NCI-H774 (cell line): ENCODE results near the gene CFAP97.
"Not testable (repeated sequence)": the region's sequence is repeated elsewhere in the genome, so short reads cannot be mapped to it uniquely, and the experiment has no call there.

Experiments
- DNase-seq: peaks from one replicate; lab custom pipeline; 2025; lab: John Stamatoyannopoulos, UW

Gene CFAP97

DNA sequence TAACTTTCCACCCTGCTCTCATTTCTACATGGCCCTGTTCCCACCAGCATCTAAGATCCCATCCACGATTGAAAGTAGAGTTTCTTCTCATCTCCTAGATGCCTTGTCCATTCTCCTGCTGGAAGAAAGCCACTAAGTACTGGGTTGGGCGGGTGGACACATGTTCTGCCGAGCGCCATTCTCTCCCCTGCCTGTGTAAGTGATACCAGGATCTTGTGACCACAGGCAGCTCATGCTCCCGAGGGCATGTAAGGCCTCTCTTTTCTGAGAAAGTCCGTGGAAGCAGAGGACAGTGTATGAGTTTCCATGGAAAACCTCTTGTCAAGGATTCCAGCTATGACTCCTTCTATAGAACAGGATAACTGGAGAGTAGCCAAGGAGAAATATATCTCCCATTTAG is 64.1 kb downstream of the CFAP97 start:
- no peak for DNase-seq

GRCh38 chr4:185138161-185138560 is 65.6 kb downstream of the CFAP97 start:
- DNase-seq = no peak

GRCh38 chr4:185137233-185137925 is 66.4 kb downstream of the CFAP97 start:
- no peak for DNase-seq

DNA sequence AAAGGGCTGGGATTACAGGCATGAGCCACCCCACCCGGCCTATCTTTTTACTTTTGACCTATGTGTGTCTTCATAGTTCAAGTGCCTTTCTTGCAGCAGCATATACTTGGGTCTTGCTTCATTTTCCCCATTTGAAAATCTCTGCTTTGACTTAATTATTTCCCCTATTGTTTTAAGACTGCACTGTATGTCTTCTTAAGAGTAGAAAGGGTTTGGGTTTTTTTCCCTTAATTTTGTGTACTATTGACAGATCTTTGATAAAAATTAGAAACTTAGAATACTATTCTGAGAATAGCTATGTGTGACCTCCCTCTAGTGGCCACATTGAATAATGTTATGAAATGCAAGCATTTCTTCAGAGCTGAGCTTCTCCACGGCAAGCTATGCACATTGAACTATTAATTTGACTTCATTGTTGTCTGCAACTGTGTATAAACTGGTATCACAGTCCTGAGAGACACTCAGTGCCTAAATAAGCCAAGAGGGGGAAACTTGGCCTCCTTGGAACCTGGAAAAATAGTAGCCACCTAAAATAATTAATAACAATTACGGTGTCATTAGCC is 69.4 kb downstream of the CFAP97 start:
- no peak for DNase-seq

GRCh38 chr4:185128272-185129119 is 75.3 kb downstream of the CFAP97 start:
- no peak for DNase-seq

GRCh38 chr4:185127021-185127925 is 76.5 kb downstream of the CFAP97 start:
- no peak for DNase-seq

- DNase-seq = no peak
Observed at GRCh38 chr4:185124006-185124405, 79.8 kb downstream of the CFAP97 start.

GRCh38 chr4:185122681-185123345 is 81.0 kb downstream of the CFAP97 start:
- no peak for DNase-seq

DNA sequence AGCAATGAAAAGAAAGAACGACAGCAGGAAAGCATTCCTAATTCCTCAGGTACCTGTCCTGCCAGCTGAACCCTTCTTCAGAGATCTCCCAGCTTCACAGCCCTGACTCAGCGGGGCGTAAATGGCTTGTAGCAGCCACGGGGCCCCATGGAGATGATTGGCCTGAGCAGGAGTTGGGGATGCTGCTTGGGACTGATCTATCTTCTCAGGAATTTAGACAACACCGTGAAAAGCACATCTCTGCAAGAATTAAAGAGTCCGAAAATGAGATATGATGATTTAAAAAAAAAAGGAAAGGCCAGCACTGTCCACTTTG is 83.2 kb downstream of the CFAP97 start:
- DNase-seq = no peak

GRCh38 chr4:185119927-185120630 is 83.7 kb downstream of the CFAP97 start:
- no peak for DNase-seq

DNA sequence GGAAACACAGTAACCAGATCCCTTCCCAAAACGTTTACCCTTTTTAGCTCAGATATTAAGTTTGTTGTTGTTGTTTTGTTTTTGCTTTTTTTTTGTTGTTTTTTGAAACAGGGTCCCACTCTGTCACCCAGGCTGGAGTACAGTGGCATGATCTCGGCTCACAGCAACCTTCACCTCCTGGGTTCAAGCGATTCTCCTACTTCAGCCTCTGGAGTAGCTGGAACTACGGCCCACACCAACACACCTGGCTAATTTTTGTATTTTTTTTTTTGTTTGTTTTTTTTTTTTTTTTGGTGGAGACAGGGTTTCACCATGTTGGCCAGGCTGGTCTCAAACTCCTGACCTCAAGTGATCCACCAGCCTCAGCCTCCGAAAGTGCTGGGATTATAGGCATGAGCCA is 84.3 kb downstream of the CFAP97 start:
- not testable (repeated sequence) for DNase-seq

DNA sequence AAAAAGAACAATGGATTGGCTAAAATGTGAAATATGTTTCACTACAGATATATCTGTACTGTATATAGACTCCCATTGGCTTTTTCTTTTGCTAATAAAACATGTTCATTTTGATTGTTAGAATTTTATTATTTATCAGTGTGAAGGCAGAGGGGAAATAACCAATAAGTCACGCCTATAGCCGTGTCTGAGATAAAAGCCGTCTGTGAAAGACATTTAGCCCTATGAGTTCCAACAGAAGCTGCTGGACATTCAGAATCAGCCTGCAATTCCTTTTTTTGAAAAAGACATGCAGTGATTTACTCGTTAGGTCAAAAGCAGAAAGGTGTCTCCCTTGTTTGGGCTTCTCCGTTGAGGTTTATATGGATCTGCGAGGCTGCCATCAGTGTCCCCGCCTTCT is 84.9 kb downstream of the CFAP97 start:
- DNase-seq = no peak

GRCh38 chr4:185117300-185117934 is 86.4 kb downstream of the CFAP97 start:
- no peak for DNase-seq

GRCh38 chr4:185115827-185116232 is 88.0 kb downstream of the CFAP97 start:
- no peak for DNase-seq

GRCh38 chr4:185113340-185113739 is 90.5 kb downstream of the CFAP97 start:
- no peak for DNase-seq

- DNase-seq = no peak
Observed at GRCh38 chr4:185112104-185112503, 91.7 kb downstream of the CFAP97 start.

DNA sequence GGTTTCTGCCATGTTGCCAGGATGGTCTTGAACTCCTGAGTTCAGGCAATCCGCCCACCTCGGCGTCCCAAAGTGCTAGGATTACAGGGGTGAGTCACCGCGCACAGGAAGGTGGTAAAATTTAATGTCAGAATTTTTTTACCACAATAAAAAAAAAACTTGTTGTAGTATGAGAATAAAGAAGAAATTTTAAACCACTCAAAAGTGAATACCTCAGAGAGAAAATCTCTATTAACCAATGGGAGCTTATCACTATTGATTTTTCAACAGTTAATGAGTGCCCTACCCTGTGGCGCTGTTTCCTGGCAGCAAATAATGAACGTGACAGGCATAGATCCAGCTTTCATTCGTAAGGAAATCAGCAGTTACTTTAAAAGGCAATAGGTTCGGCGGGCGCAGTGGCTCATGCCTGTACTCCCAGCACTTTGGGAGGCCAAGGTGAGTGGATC is 93.4 kb downstream of the CFAP97 start:
- no peak for DNase-seq

GRCh38 chr4:185109736-185110135 is 94.1 kb downstream of the CFAP97 start:
- no peak for DNase-seq
